Measurements from ENCODE around the gene CYP2C19.
"Not testable (repeated sequence)": the region's sequence is repeated elsewhere in the genome, so short reads cannot be mapped to it uniquely, and the experiment has no call there.

Gene CYP2C19

GRCh38 chr10:94879214-94879613, 116.7 kb downstream of the CYP2C19 start:
- Histone ChIP-seq H3K9me3 (ENCODE audit: control insufficient read depth in 1 of 2, low read length in 2 of 2) (peaks cover 0 to 6% of the 10 kb centered on the region in 2 donors), H3K27ac (ENCODE audit: low read length) (no peak overlapping the region), H3K4me1 (ENCODE audit: control insufficient read depth in 1 of 2, insufficient read depth in 2 of 2, low read length in 2 of 2) (no peaks in the 10 kb centered on the region), H3K36me3 (ENCODE audit: control insufficient read depth in 1 of 2, insufficient read depth in 2 of 2, low read length in 2 of 2) (no peaks in the 10 kb centered on the region), H3K27me3 (ENCODE audit: low read depth, low read length) (no peaks in the 10 kb centered on the region), H3K4me3 (ENCODE audit: low read depth in 1 of 2, low read length in 2 of 2) (no peak overlapping the region)

DNA sequence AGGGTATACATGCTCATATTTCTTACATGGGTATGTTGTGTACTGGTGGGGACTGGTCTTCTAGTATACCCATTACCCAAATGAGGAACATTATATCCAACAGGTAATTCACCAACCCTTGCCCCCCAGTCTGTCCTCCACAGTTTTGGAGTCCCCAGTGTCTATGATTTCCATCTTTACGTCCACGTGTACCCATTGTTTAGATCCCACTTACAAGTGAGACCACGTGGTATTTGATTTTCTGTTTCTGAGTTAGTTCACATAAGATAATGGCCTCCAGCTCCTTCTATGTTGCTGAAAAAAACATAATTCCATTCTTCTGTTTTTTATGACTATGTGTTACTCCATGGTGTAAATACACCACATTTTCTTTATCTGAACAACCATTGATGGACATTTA, 126.6 kb downstream of the CYP2C19 start:
- H3K9me3 ChIP-seq (ENCODE audit: control insufficient read depth in 1 of 2, low read length in 2 of 2), result peaks cover 0 to 4% of the 10 kb centered on the region in 2 donors
- no peaks in the 10 kb centered on the region for H3K36me3 ChIP-seq (ENCODE audit: control insufficient read depth in 1 of 2, insufficient read depth in 2 of 2, low read length in 2 of 2)
- no peaks in the 10 kb centered on the region for H3K27me3 ChIP-seq (ENCODE audit: low read depth, low read length)
- no peak overlapping the region for H3K27ac ChIP-seq (ENCODE audit: low read length)
- H3K4me3 ChIP-seq (ENCODE audit: low read depth in 1 of 2, low read length in 2 of 2), result no peak overlapping the region
- no peaks in the 10 kb centered on the region for H3K4me1 ChIP-seq (ENCODE audit: control insufficient read depth in 1 of 2, insufficient read depth in 2 of 2, low read length in 2 of 2)

DNA sequence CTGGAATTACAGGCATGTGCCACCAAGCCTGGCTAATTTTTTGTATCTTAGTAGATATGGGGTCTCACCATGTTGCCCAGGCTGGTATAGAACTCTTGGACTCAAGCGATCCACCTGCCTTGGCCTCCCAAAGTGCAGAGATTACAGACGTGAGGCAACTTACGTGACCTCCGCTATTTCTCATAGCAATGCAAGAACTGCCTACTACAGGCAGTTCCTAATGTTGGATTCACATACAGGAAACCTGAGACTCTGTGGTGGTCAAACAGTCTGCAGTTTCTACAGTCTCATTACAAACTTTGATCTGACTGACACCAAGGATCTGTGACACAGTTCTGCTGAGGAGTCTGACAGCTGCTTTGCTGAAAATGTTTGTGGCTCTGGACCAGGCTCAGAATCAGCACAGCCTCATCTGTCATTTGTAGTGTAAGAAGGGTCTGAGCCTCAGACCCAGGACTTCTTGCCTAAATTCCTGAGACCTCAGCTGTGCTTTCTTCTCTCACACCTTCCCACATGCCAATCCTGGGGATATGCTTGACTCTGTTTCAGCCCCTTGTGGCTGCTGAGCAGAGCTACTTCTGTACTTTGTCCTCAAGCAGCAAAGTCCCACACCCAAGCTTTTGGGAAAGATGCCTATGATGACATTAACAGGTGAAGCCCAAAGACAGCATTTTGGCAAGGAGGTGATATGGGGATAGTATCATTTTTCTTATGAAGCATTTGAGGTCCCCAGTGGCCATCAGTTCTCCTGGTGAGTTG, 128.0 kb downstream of the CYP2C19 start:
- Histone ChIP-seq H3K4me3 (ENCODE audit: low read depth in 1 of 2, low read length in 2 of 2) (no peak overlapping the region), H3K4me1 (ENCODE audit: control insufficient read depth in 1 of 2, insufficient read depth in 2 of 2, low read length in 2 of 2) (no peaks in the 10 kb centered on the region), H3K27me3 (ENCODE audit: low read depth, low read length) (no peaks in the 10 kb centered on the region), H3K27ac (ENCODE audit: low read length) (no peak overlapping the region), H3K36me3 (ENCODE audit: control insufficient read depth in 1 of 2, insufficient read depth in 2 of 2, low read length in 2 of 2) (no peaks in the 10 kb centered on the region), H3K9me3 (ENCODE audit: control insufficient read depth in 1 of 2, low read length in 2 of 2) (peaks cover 0 to 8% of the 10 kb centered on the region in 2 donors)

DNA sequence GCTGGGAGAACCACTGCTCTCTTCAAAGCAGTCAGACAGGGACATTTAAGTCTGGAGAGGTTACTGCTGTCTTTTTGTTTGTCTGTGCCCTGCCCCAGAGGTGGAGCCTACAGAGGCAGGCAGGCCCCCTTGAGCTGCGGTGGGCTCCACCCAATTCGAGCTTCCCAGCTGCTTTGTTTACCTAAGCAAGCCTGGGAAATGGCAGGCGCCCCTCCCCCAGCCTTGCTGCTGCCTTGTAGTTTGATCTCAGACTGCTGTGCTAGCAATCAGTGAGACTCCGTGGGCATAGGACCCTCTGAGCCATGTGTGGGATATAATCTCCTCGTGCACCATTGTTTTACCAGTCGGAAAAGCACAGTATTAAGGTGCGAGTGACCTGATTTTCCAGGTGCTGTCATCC, 135.9 kb downstream of the CYP2C19 start:
- not testable (repeated sequence) for H3K4me3 ChIP-seq (ENCODE audit: low read depth in 1 of 2, low read length in 2 of 2); H3K9me3 ChIP-seq (ENCODE audit: control insufficient read depth in 1 of 2, low read length in 2 of 2); H3K4me1 ChIP-seq (ENCODE audit: control insufficient read depth in 1 of 2, insufficient read depth in 2 of 2, low read length in 2 of 2); H3K27ac ChIP-seq (ENCODE audit: low read length); H3K36me3 ChIP-seq (ENCODE audit: control insufficient read depth in 1 of 2, insufficient read depth in 2 of 2, low read length in 2 of 2); H3K27me3 ChIP-seq (ENCODE audit: low read depth, low read length)

DNA sequence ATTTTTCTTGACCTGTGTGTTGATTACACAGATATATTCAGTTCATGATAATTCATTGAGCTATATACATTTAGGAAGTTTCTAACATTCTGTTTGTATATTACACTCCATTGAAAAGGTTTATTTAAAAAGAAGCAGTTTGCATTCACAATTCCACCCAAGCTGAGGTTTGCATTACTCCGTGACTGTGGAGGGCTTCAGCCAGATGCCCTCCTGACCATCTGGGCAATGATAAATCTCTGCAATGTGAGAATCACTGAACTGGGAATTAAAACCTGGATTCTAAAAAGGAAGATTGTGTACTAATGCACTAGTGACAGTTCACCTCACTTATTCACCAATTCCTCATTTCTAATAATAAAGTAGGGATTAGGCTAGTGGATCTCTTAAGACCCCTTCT, 139.6 kb downstream of the CYP2C19 start:
- Histone ChIP-seq H3K9me3 (ENCODE audit: control insufficient read depth in 1 of 2, low read length in 2 of 2) (peaks cover 0 to 5% of the 10 kb centered on the region in 2 donors), H3K4me3 (ENCODE audit: low read depth in 1 of 2, low read length in 2 of 2) (no peak overlapping the region), H3K27ac (ENCODE audit: low read length) (no peak overlapping the region), H3K27me3 (ENCODE audit: low read depth, low read length) (no peaks in the 10 kb centered on the region), H3K4me1 (ENCODE audit: control insufficient read depth in 1 of 2, insufficient read depth in 2 of 2, low read length in 2 of 2) (no peaks in the 10 kb centered on the region), H3K36me3 (ENCODE audit: control insufficient read depth in 1 of 2, insufficient read depth in 2 of 2, low read length in 2 of 2) (no peaks in the 10 kb centered on the region)

DNA sequence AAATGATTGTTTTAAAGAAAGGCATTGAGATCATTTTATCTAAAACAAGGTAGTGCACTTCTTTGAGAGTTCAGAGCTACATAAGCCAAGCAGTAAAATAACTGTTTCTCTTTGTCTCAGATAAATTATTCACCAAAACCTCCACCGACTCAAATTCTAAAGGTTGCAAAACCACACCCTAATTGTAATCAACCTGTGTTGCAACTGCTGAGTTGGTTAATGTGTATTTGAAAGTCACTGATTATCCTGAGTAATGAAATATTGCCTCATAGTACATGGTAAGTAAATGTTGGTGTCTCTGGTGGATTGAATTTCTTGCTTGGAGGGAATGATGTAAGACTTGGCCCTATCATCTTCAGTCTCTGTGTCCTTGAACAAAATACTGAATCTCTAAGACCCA, 140.1 kb downstream of the CYP2C19 start:
- no peak overlapping the region for H3K27ac ChIP-seq (ENCODE audit: low read length)
- no peaks in the 10 kb centered on the region for H3K27me3 ChIP-seq (ENCODE audit: low read depth, low read length)
- no peak overlapping the region for H3K4me3 ChIP-seq (ENCODE audit: low read depth in 1 of 2, low read length in 2 of 2)
- no peaks in the 10 kb centered on the region for H3K36me3 ChIP-seq (ENCODE audit: control insufficient read depth in 1 of 2, insufficient read depth in 2 of 2, low read length in 2 of 2)
- peaks cover 0 to 5% of the 10 kb centered on the region in 2 donors for H3K9me3 ChIP-seq (ENCODE audit: control insufficient read depth in 1 of 2, low read length in 2 of 2)
- H3K4me1 ChIP-seq (ENCODE audit: control insufficient read depth in 1 of 2, insufficient read depth in 2 of 2, low read length in 2 of 2), result no peaks in the 10 kb centered on the region
